HG03103 (cell line): Measurements from ENCODE around the gene ARMH3.

Source experiments
- ATAC-seq: cut with Tn5 transposase; IDR thresholded peaks from one replicate; pipeline ENCODE4 v1.9.1; 2021; ENCODE audit warnings: low read depth; ENCODE audit not compliant: unreplicated experiment

Gene ARMH3

DNA sequence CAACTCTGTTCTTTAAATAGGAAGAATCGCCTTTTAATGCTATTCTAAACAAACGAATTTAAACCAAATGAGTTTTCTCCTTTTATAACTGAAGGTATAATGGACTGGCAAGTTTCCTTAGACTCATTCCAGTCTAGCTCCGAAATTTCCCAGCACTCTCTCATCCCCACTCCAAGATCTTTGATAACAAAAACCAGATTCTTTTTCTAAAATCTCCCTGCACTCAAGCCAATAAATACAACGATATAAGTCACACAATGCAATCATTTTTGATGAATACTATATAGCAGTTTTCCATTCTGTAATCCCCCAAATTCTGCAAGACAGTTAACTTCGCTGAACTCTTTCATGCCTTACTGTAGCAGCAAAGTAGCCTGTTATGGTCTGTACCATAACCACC is 239.6 kb downstream of the ARMH3 start:
- ATAC-seq, result no peak

DNA sequence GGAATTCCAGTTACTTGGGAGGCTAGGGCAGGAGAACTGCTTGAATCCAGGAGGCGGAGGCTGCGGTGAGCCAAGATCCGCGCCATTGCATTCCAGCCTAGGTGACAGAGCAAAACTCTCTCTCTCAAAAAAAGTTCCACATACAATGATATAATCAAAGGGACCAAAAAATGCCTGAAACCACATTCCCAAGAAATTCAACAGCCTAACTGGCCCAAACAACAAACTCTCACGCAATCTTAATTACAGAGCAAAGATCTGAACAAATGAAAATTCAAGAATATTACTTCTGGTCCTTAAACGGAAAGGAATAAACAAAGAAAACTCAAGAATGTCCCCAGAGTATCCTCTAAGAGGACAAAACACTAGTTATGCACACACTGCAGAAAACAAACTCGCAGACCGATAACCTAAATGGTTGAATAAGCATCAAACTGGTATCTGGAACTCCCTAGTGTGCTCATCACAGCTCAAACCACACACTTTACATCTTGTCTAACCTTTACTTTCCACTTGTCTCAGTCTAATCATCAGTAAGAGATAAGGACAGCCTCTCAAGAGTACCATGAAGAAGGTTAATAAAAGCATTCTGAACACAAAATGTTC is 241.4 kb downstream of the ARMH3 start:
- no peak for ATAC-seq

GRCh38 chr10:101812606-101813005 is 243.4 kb downstream of the ARMH3 start:
- no peak for ATAC-seq

- ATAC-seq, result no peak
These were observed 248.8 kb downstream of the ARMH3 start for GRCh38 chr10:101807158-101807557.

DNA sequence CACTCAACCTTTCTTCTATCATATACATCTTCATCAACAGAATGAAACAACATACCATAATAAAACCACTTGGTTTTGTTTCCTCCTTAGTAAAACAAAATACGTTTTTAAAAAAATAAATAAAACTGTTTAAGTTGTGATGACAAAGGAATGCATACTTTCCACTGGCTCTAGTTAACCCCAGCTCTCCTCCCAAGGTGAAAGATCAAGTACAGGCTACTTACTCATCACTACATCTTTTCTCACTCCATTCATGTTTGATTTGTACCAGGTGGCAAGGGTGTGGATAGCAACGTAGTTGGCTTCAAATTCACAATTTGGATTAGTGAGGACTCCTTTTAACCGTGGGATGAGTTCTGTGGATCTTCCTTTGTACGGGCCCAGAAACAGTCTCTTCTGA is 252.5 kb downstream of the ARMH3 start:
- ATAC-seq, result no peak

GRCh38 chr10:101797403-101798059 is 258.4 kb downstream of the ARMH3 start:
- ATAC-seq, result no peak
